Right forelimb (tissue), 1 donor: ENCODE measurements around the gene HSPA12B.

ENCODE experiments used
- DNase-seq: peaks from one replicate; pipeline ENCODE4 v3.0.0-alpha.2; 2018

Gene HSPA12B

DNA sequence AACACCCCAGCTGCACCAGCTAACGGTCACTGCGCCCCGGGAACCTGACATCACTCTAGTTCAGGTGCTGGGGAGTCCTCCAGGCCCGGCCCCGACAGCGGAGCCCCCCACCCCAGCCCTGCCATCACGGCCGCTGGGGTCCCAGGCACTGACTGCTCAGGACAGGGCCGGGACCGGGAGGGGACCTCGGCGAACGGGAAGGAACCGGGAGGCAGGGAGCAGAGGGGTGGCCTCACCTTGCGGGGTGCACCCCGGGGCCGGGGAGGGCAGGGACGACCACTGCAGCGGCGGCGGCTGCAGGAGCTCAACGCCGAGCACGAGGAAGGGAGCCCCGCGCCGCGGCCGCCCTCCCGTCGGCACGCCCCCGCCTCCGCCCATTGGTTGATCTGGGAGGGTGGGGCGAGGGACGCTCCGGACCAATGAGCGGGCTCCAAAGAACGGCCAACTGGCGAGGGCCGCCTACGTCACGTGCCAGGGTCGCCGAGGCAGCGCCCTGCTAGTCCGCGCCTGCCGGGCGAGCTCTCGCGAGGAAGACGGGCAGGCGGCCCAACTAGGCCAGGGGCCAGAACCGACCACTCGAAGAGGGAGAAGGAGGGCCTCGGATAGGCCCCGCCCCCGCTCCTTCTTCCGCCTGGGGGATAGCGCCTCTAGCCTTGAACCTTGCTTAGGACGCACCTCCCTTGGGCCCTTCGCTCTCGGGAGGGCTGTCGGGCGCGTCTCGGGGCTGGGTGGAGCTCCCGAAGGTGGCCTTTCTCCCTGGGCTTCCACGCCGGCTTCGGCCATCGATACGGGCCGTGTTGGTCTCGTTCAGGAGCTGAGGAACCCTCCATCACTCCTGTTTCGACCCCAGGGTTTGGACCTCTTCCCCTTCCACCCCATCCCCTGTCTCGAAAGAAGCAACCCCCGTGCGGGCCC lies 35.2 kb downstream of the HSPA12B start, which contains the start of gene ADISSP:
Gene ADISSP (minus strand): TSS at position 327 of the 915 bp plus-strand sequence. CDS start 7,653 bp downstream, outside the sequence.
- peak; percentile 99 for DNase-seq

DNA sequence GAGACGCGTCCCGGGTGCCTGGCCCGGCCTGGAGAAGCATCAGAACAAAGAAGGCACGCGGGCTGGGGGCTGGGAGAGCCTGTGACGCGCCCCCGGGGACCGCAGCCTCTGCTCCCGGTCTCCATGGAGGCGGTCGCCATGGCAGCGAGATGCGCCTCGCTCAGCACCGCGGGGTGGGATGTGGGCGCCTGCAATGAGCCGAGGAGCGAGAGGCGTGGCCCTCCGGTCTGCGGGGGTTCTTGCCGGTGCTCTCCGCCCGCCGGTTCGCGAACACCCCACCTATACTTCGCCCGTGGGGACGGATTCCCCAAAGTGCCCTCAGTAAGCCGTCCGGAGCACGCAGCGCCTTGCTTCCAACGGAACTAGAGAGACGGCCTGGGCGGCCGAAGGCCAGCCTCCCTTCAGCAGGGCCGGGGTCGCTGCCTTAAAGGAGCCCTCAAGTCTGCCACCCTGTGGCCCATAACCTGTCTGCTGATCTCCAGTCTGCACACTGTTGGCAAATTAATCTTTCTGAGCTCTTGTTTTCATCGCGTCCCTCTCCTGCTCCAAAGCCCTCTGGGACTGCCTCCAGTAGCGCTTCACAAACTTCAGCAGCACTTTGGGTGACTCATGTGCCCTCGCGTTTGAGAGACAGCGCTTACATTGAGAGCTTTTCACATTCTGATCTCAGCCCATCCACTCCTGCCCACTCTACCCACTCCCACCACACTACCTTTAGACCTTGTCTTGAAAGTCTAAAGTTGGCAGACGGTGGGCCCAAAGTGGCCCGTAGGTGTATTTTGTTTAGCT lies 36.1 kb downstream of the HSPA12B start:
- DNase-seq: peak; percentile 82

DNA sequence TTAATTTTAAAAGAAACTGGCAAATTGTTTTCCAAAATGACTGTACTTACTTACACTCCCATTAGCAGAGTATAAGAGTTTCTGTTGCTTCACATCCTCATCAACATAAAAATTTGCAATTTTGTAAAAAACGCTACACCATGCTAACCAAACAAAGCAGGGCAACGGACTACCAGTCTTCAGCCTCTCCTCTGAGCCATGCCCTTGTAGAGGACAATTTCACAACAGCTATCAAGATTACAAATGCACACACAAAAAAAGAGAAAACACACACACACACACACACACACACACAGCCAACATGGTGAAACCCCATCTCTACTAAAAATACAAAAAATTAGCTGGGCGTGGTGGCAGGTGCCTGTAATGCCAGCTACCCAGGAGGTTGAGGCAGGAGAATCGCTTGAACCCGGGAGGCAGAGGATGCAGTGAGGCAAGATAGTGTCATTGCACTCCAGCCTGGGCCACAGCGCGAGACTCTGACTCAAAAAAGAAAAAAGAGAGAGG lies 39.1 kb downstream of the HSPA12B start:
- DNase-seq: no peak

DNA sequence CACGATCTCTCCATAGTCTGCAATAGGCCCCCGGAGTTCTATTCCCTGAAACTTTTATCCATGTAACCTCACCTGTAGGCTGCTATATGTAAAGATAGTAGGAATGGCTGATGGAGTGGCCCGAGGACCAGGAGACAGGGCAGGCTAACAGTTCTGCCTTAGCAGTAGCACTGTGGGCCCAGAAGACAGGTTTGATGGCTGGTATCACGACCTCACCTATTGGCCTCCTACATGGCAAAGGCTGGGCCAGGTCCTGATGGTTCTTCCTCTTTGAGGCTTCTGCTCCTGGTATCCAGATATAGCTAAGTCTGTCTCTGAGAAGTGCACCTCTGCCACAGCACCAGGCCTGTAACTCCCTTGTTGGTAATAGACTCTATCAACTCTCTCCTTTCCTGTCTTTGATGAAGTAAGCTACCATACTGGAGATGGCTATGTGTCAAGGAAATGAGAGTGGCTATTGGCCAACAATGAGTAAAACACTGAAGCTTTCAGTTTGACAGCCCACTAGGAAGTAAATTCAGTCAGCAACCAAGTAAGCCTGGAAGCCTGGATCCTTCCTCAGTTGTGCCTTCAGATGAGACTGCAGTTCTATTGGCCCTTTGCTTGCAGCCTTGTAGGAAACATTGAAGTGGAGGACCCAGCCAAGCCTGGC lies 43.1 kb downstream of the HSPA12B start:
- DNase-seq: no peak

DNA sequence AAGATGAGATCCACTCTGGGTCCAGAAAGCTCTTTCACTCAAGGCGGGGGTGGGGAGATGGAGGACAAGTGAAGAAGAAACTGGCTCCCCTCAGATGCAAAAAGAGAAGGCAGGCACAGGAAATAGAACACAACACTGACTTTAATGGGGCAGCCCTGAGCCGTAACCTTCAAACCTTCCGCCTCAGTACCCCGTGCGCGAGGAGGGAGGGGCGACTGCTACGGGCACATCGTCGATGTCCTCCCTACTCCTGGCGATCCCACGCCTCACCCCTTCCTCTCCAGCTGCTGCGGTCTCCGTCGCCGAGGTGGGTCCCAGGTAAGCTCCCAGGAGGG lies 44.9 kb downstream of the HSPA12B start:
- DNase-seq: no peak

DNA sequence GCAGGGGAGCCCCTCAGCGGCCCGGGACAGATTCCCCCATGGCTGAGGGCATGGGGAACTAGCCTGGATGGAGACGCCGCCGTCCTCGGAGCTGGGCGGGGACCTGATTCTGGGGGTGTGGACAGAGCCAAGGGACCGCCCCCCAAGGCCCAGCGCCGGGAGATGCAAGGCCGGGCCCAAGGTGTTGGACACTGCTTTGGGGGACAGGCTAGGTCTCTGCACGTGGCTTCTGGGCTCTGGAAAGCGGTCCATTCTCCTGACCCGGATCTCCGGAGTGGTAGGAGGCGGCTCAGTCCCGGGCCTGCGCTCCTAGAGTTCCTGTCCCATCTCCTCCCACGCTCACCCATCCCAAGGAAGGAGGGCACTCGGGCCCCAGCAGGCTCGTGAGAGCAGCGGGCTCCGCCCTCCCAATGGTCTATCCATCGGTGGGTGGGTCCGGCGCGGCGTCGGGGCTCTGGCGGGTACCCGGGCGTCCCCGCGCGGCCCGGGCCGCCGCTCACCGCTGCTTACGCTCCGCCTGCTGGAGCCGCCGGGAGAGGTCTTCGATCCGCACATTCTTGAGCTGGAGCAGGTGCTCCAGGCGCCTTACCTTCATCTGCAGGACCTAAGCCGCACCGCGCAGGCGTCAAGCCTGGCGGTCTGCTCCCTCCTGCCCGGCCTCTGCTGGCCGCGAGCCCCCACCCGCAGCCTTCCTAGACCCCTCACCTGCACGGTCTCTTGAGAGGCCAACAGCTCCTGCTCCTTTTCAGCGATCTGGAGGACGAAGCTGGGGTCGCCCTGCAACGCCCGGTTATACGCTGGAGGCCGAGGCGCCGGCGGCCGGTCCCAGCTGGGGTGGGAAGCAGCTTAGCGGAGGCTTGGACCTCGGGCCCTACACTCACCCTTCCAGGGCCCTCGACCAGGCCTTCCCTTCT lies 45.5 kb downstream of the HSPA12B start:
- DNase-seq: no peak

DNA sequence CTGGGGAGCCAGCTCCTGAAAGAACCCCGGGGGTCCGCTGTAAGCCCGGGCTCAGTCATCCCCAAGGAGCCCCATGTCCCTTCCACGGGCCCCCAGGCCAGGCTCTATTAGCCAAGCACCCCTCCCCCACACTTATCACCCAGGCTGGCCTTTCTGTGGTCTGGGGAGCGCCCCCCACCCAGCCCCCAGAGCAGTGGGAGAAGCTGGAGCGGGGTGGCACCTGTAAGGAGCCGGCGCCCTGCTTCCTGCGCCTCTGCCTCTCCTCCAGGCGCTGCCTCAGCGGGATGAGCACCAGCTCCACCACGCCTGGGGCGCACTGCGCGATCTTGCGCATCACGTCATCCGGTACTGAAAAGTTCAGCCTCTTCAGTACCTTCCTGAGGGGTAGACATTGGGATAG lies 46.5 kb downstream of the HSPA12B start:
- no peak for DNase-seq

DNA sequence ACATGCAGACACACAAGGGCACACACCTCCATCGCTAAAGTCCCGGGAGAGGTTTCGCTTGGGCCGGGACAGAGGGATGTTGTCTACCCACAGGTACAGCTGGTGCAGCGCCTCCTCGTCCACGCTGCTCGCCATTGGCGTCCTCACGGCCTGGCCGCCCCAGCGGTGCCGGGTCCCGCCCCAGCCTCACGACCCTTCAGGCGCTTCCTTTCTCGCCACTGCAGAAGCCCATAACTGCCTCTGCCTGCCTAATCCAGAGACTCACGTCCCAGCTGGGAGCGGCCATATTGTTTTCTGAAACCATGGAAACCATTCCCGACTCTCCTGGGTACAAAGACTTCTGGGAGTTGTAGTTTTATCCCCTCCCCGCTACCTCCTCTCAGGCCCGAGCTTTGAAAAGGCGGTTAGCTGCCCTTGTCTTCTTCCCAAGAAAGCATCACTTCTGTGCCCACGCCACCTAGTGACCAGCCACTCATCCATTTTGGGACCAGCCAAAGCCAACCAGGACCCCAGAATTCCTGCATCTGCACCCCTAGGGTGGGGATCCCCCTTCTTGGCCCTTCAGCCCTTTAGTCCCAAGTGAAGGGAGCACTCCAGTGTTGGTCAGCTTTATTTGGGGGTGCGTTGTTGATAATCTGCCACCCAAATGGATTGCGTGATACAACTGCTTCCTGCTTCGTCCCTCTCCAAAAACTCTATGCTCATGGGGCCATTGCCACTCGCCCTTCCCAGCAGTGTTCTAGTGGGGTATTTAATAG lies 48.8 kb downstream of the HSPA12B start, which contains the start of gene SPEF1:
Gene SPEF1 (minus strand): TSS at position 296 of the 758 bp plus-strand sequence. CDS start 161 bp downstream, at position 135.
- DNase-seq: peak; percentile 85

DNA sequence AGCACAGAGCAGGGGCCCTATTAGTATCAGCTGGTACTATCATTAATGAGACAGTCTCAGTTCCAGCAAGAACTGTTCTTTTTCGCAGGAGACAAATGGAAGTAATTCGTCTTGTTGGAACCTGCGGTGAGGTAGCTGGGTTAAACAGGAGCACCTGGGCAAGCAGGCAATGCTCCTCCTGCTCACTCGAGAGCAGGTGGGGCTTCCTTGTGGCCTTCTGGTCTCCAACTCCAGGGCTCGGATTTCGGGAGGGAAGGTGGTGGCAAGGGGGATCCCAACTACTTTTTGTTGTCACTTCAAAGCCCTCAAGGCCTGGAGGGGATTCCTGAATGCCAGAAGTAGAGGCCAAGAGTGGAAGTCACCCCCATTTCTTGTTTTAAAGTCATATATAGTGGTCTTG lies 50.1 kb downstream of the HSPA12B start:
- DNase-seq: no peak

DNA sequence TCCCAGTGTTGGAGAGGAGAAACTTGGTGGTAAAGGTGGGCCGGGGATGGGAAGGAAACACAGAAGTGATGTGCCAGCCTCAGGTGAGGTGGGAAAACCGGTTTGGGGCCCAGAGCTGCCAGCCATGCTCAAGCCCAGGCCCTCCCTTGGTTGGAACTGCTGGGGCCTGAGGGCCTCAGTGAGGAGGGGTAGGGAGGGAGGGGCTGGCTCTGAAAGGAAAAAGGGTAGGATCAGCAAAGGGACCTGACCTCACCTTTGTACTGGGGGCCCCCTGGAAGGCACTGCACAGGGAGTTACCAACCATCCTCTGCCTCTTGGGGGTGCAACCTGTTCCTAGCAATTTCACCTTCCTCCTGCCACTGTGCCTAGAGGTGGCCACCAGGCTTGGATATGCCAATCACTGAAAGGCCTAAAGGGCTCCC lies 50.6 kb downstream of the HSPA12B start:
- DNase-seq: no peak

DNA sequence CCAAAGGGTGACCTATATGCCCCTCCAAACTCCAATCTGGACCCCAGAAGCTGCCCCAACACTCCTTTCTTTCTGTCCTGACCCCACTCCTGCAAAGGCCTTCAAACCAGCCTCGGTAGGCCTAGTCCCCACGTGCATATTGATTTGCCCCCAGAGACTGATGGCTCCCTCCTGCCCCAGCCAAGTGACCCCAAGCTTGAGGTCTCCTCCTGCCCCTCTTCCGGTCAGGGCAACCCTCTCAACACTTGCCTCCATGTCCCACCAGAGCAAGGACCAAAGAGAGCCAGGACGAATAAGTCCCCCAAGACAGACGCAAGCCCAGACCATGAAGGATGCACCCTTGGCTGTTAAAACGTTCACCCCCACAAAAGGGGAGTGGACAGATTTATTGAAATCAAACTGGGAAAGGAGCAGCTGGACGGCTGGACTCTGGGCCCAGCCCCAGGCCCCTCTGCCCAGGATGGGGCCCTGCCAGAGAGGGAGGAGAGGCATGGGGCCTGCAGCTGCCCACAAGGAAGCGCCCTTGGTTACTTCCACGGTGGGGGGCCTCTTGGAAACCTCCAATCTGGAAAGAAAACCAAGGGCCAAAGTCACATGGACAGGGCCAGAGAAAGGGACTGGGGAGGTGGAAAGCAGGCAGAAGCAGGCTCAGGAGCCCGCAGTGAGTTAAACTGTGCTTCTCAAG lies 51.2 kb downstream of the HSPA12B start:
- no peak for DNase-seq

DNA sequence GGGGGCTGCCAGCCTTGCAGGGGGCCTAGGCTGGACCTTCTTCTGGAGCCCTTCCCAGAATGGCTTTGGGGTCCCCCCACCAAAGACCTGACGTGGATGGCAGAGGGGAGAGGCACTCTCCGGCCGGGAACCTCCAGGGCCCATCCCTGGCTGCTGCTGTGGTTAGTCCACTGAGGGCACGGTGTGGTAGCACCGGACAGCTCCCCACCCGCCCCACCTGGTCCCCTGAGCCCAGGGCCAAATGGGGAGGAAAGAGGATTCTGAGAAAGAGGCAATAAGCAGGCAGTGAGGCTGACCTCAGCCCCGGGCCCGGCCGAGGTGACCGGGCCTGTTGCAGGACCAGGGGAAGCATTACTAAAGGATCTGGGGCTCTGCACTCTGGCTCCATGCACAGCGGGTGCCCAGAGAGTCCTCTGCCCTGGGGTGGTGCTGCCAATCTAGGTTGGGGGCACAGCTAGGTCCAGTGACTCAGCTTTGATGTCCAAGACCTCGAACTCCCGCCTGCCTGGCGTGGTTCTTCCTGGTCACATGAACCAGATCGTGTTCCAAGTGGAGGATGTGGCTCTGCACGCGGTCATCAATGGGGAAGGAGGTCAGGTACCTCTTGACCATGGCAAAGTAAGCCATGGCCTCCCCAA lies 51.9 kb downstream of the HSPA12B start:
- no peak for DNase-seq

DNA sequence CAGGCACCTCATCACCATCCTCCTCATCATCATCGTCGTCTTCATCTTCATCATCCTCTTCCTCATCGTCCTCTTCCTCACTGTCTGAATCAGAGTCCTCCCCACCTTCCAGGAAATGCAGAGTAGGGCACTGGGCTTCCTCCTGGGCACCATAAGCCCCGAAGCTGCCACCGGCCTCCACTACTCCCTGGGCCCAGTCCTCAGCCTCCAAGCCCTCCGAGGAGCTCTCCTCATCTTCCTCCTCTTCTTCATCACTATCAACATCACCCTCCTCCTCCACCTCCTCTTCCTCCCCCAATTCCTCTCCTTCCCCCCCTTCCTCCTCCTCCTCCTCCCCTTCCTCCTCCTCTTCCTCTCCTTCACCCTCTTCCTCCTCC lies 52.4 kb downstream of the HSPA12B start:
- no peak for DNase-seq

DNA sequence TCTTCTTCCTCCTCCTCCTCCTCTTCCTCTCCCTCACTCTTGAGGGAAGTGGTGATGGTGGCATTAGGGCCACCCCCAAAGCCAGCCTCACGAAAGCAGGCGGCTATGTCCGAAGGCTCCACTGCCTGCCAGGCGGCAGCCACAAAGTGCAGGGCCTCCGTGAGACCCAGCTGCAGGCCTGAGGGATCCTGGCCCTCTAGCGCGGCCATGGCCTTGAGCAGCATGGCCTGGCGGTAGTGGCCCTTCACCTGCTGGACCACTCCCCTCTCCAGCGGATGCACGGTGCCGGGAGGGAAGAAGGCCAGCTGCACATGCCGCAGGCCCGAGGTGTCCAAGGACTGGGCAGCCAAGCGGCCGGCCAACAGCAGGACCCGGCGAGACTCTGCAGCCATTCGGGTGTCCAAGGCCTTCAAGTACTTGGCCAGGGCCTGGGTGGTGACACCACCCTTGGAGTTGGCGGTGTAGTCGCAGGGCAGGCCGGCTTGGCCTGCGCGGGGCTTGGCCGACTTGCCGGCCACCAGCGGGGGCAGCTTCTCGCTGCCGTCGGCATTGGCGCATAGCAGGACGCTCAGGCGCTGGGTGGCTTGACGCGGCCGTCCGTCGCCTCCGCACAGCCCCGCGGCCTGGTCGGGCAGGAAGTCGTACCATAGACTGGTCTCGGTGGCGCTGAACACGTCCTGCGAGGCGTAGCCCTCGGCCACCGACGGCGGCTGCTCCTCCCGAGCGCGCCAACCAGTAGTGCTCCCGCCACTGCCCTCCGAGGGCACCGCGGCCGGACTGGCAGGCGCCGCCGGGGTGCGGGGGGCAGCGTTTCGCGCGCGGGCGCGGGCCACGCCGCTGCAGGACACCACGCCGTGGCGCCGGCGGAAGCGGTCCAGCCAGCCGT lies 53.0 kb downstream of the HSPA12B start:
- DNase-seq: no peak

DNA sequence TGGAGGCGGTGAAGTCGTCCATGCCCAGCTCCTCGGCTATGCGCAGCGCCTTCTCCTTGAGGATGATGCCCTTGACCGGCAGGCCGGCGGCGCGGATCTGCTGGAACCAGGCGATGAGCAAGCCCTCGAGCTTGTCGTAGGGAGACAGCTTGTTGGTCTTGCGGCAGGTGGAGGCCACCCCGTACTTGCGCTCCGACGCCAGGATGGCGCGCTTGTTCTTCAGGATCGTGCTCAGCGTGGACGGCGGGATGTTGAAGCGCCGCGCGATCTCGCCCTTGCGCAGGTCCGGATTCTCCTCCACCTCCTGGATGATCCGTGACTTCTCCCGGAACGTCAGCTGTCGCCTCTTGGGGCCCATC lies 53.6 kb downstream of the HSPA12B start:
- DNase-seq: peak; percentile 75

DNA sequence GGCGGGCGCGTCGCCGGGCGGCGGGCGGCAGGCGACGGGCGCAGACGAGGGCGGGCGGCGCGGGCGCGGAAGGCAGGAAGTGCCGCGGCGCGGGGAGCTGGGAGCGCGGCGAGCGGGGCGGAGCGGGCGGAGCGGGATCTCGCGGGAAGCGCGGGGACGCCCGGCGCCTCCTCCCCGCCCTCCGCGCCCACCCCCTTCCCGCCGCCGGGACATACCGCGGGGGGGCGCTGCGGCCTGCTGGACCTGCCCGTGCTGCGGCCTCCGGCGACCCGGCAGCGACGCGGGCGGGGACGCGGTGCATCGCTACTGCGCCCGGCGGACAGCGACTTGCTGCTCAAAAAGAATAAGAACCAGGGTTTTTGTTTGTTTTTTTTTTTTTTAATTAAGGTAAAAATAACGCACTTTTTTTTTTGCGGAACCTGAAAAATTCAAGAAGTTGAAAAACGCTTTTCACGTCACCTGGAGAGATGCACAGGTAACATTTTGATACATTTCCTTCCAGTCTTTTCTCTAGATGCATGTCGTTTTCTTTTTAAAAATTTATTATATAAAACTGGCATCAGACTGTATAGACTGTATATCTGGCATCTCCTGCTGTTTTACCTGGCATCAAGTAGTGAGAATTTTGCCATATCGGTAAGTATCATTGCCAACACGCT lies 54.3 kb downstream of the HSPA12B start, which contains the start of gene CENPB:
Gene CENPB (minus strand): TSS at position 76 of the 659 bp plus-strand sequence. CDS start 257 bp downstream, outside the sequence.
- peak; percentile 95 for DNase-seq

DNA sequence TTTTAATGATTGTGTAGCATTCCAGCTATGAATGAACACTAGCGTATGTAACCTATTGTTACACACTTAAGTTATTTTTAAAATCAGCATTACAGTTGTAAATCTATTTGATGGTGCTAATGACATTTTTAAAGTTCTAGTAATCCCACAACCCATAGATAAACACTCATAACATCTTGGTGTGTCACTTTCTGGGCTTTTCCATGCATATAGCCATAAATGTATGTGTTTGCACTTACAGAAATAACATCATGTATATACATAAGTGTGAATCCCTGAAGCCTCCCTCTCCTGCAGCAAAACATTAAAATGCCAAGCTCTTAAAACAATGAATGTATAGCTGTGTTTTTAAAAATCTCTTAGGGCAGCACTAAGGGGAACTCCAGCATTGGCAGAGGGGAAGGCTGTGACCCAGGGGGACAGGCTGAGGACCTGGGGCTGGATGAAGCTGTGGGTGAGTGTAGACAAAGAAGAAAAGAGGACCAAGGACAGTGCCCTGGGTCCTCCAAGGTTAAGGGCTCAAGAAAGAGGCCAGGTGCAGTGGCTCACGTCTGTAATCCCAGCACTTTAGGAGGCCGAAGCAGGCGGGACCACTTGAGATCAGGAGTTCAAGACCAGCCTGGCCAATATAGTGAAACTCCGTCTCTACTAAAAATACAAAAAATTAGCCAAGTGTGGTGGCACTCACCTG lies 55.0 kb downstream of the HSPA12B start:
- no peak for DNase-seq

DNA sequence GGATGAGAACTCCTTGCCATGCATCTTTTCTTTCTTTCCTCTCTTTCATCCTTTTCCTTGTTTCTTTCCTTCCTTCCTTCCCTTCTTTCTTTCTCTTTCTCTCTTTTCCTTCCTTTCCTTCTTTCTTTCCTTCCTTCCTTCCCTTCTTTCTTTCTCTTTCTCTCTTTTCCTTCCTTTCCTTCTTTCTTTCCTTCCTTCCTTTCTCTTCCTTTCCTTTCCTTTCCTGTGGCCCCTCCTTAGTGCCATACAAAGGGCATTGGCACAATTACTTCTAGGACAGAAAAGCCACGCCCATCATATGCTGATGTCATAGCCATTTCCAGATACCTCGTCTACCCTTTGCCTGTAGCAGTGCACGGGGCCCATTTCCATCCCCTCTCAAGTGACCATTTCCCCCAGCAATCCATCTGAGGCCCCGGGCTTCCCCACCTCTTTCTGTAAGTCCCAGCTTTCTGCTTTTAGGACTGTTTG lies 56.2 kb downstream of the HSPA12B start:
- DNase-seq: no peak
